SIG-M5 treated with dmso at 0.1 percent for 504 hours (cell line): ENCODE results near the gene CTBP1.

Source experiments
- DNase-seq: peaks from one replicate; lab custom pipeline; 2025; ENCODE audit not compliant: unreplicated experiment; lab: John Stamatoyannopoulos, UW

The CTBP1 gene

GRCh38 chr4:1199556-1200331, 49.2 kb downstream of the CTBP1 start:
- DNase-seq: no peak

- DNase-seq: no peak
These were observed 50.7 kb downstream of the CTBP1 start for GRCh38 chr4:1198098-1198844.

GRCh38 chr4:1196421-1197183, 52.3 kb downstream of the CTBP1 start:
- no peak for DNase-seq

- no peak for DNase-seq
These were observed 53.0 kb downstream of the CTBP1 start for GRCh38 chr4:1195891-1196401.

- DNase-seq: no peak
These were observed 53.7 kb downstream of the CTBP1 start for GRCh38 chr4:1195109-1195671.

- DNase-seq: no peak
These were observed 54.7 kb downstream of the CTBP1 start for GRCh38 chr4:1194010-1194900.

- DNase-seq: no peak
These were observed 55.5 kb downstream of the CTBP1 start for GRCh38 chr4:1193206-1194009.

- DNase-seq: no peak
These were observed 56.3 kb downstream of the CTBP1 start for GRCh38 chr4:1192493-1193205.

GRCh38 chr4:1192091-1192492, 56.8 kb downstream of the CTBP1 start:
- DNase-seq: no peak

GRCh38 chr4:1191621-1192020, 57.3 kb downstream of the CTBP1 start:
- no peak for DNase-seq

GRCh38 chr4:1187182-1187581, 61.7 kb downstream of the CTBP1 start:
- DNase-seq: no peak

- peak; percentile 85 for DNase-seq
These were observed 64.8 kb downstream of the CTBP1 start for GRCh38 chr4:1183985-1184773.

GRCh38 chr4:1182313-1182712, 66.6 kb downstream of the CTBP1 start:
- DNase-seq: no peak

GRCh38 chr4:1180663-1181062, 68.3 kb downstream of the CTBP1 start:
- DNase-seq: no peak

GRCh38 chr4:1179976-1180375, 69.0 kb downstream of the CTBP1 start:
- no peak for DNase-seq

- DNase-seq: no peak
These were observed 69.9 kb downstream of the CTBP1 start for GRCh38 chr4:1179089-1179441.

GRCh38 chr4:1178300-1179088, 70.4 kb downstream of the CTBP1 start:
- DNase-seq: no peak
